GM12801 (cell line): ENCODE measurements around the gene AR.

Experiments
- CTCF ChIP-seq: IDR thresholded peaks from one replicate; pipeline ENCODE4 v1.5.1; 2011; ENCODE audit warnings: control low read depth; ENCODE audit not compliant: insufficient read length; ENCODE audit errors: extremely low read depth

Gene AR

DNA sequence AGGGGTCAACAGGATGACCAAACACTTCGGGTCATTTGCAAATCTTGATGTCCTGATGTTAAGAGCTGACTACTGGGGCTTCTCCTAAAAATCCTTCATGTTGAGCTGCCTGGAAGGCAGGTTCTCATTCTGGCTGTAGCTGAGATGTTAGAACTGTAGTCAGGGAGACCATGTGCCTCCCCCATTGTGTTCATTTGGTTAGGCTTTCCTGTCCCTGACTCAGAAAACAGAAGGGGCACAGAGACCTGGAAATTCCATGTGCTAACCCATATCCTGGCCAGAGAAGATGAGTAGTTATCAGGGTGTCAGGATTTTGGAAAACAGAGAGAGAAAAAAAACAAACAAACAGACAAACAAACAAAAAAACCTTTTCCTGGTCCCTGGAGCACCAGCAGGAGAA lies 177.5 kb downstream of the AR start:
- TF ChIP-seq CTCF = no peak

GRCh38 chrX:67723580-67724351 lies 179.9 kb downstream of the AR start:
- TF ChIP-seq CTCF = no peak

DNA sequence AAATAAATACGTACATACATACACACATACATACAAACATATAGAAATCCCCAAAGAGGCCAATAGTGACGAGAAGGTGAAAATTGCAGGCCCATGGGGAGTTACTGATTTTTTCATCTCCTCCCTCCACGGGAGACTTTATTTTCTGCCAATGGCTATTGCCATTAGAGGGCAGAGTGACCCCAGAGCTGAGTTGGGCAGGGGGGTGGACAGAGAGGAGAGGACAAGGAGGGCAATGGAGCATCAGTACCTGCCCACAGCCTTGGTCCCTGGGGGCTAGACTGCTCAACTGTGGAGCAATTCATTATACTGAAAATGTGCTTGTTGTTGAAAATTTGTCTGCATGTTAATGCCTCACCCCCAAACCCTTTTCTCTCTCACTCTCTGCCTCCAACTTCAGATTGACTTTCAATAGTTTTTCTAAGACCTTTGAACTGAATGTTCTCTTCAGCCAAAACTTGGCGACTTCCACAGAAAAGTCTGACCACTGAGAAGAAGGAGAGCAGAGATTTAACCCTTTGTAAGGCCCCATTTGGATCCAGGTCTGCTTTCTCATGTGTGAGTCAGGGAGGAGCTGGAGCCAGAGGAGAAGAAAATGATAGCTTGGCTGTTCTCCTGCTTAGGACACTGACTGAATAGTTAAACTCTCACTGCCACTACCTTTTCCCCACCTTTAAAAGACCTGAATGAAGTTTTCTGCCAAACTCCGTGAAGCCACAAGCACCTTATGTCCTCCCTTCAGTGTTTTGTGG lies 180.7 kb downstream of the AR start:
- TF ChIP-seq CTCF = no peak

GRCh38 chrX:67725471-67725870 lies 181.7 kb downstream of the AR start:
- TF ChIP-seq CTCF = no peak

GRCh38 chrX:67726018-67726417 lies 182.2 kb downstream of the AR start:
- no peak for TF ChIP-seq CTCF

DNA sequence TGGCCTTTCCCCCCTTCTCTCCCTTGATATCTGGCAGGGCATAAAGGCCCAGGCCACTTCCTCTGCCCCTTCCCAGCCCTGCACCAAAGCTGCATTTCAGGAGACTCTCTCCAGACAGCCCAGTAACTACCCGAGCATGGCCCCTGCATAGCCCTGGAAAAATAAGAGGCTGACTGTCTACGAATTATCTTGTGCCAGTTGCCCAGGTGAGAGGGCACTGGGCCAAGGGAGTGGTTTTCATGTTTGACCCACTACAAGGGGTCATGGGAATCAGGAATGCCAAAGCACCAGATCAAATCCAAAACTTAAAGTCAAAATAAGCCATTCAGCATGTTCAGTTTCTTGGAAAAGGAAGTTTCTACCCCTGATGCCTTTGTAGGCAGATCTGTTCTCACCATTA lies 183.8 kb downstream of the AR start:
- no peak for TF ChIP-seq CTCF

GRCh38 chrX:67730296-67730695 lies 186.5 kb downstream of the AR start:
- no peak for TF ChIP-seq CTCF
